ENCODE data around the gene CDH13. TPM values are rescaled to one million over a fixed set of nuclear protein-coding genes. Genes with fewer than 3 reads are reported as not detected.

CDH13 gene
- total and polyA plus RNA-seq, 2 of the 8 experiments (the other 6 are each of a cell fraction or from before 2014, with no cell fraction given), result 2.3 to 2.4 TPM

DNA sequence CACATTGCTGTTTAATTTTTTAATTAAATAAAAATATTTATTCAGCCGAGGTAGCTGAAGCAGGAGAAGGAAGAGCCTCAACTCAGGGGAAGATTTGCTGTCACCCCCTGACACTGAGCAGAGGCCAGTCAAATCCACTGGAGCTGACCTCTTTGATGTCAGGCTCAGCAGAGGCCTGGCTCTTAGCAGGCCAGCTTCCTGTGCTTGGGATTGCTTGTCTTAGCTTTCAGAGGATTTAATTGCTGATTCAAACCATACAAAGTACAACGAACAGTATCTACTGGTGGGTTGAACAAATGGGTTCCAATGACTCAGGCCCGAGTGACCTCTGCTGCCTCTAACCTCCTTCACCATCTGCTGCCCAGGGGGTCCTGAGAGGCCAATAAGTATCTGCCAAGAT lies 764.0 kb downstream of the CDH13 start:
- Histone ChIP-seq H3K4me1 (replicated peaks in 1 of 4; ENCODE audit: control insufficient read depth in 3 of 4, insufficient read depth in 4 of 4, low read length in 3 of 4) (no peaks in the 10 kb centered on the region), H2AK5ac (ENCODE audit: low read depth, low read length) (no peak overlapping the region), H3K4me3 (ENCODE audit: extremely low read depth in 1 of 4, insufficient read depth in 2 of 4, low read depth in 3 of 4, low read length in 4 of 4) (no peak overlapping the region), H3K9ac (replicated peaks in 1 of 4; ENCODE audit: extremely low read depth in 1 of 4, low read depth in 3 of 4, low read length in 3 of 4) (no peak overlapping the region), H3K4me2 (ENCODE audit: insufficient read depth in 1 of 2, low read depth in 2 of 2, low read length in 2 of 2) (no peak overlapping the region), H3K79me2 (ENCODE audit: control insufficient read depth in 1 of 2, insufficient read depth in 2 of 2, low read length in 2 of 2) (no peaks in the 10 kb centered on the region), H2BK5ac (ENCODE audit: low read depth, low read length) (no peak overlapping the region), H2BK20ac (ENCODE audit: low read length) (no peak overlapping the region), H3K18ac (ENCODE audit: extremely low read depth, low read length) (no peak overlapping the region), H2BK15ac (ENCODE audit: low read length) (no peak overlapping the region), H4K8ac (ENCODE audit: extremely low read depth, insufficient read depth, low read length) (no peak overlapping the region), H3K4ac (replicated peaks; ENCODE audit: insufficient read length, low read depth, low read length) (no peak overlapping the region), H4K91ac (replicated peaks; ENCODE audit: insufficient read length, low read length) (no peak overlapping the region), H3K27me3 (replicated peaks in 1 of 4; ENCODE audit: control insufficient read depth in 3 of 4, extremely low read depth in 1 of 4, insufficient read depth in 3 of 4, low read length in 3 of 4) (no peaks in the 10 kb centered on the region), H3K56ac (replicated peaks; ENCODE audit: insufficient read length, low read depth, low read length) (no peak overlapping the region), H3K79me1 (ENCODE audit: low read depth, low read length) (no peaks in the 10 kb centered on the region), H3K27ac (ENCODE audit: low read depth, low read length) (no peak overlapping the region), H3K36me3 (ENCODE audit: control insufficient read depth in 2 of 4, insufficient read depth in 4 of 4, low read length in 3 of 4) (no peaks in the 10 kb centered on the region), H3K14ac (ENCODE audit: insufficient read length) (no peak overlapping the region), H2AFZ (ENCODE audit: low read length) (no peak overlapping the region), H3K23ac (ENCODE audit: insufficient read length) (no peak overlapping the region), H2BK12ac (ENCODE audit: low read depth, low read length) (no peak overlapping the region), H3K23me2 (ENCODE audit: low read depth, low read length) (no peaks in the 10 kb centered on the region), H2BK120ac (replicated peaks; ENCODE audit: low read depth, low read length) (no peak overlapping the region), H4K5ac (ENCODE audit: insufficient read length, low read depth, low read length) (no peak overlapping the region), H4K20me1 (replicated peaks in 1 of 2; ENCODE audit: control insufficient read depth in 1 of 2, insufficient read depth in 2 of 2, low read length in 2 of 2) (no peaks in the 10 kb centered on the region), H3K9me3 (ENCODE audit: insufficient read depth in 2 of 2, low read depth in 1 of 2, low read length in 1 of 2) (0 out of 4 replicates have a peak, but pooled peaks cover 0 to 3% of the 10 kb centered on the region in 2 experiments)
- DNase-seq (ENCODE audit: low read depth in 1 of 2, low spot score in 2 of 2), result no peak
- ChIA-PET CTCF (ENCODE audit: partially characterized antibody) (interaction anchor here (1.3 to 1.5 kb wide), 4 partner anchors 8 to 56 kb away, joined by 4 to 5 read pairs (median 5); no protein-coding TSS in a partner anchor), POLR2A (ENCODE audit: partially characterized antibody) (no interaction called here)
- FAIRE-seq, result no peak
- WGBS, 2 experiments (ENCODE audit: extremely low coverage in 1 of 2, insufficient coverage in 1 of 2, insufficient read length in 1 of 2, insufficient replicate concordance in 2 of 2, low coverage in 1 of 2, low lambda C conversion rate in 2 of 2, missing lambda C conversion rate in 1 of 2), result 83% methylated on average over 3 of the region's 3 CpGs; no CpG with 5 or more reads in 1 of the 2 experiments
- TF ChIP-seq ZNF274 (IDR thresholded peaks at IDR 0.05; ENCODE audit: borderline replicate concordance, extremely low read depth, low read length) (no peak), POU5F1 (IDR thresholded peaks at IDR 0.05; ENCODE audit: low read depth, low read length) (no peak), BRCA1 (IDR thresholded peaks at IDR 0.05; ENCODE audit: low read depth, low read length) (no peak), TEAD4 (IDR thresholded peaks at IDR 0.05; ENCODE audit: low read depth, low read length) (no peak), SAP30 (IDR thresholded peaks at IDR 0.05; ENCODE audit: insufficient read depth, insufficient replicate concordance, low read length) (no peak), NANOG (IDR thresholded peaks at IDR 0.05; ENCODE audit: insufficient read depth, low read depth, low read length, poor library complexity, severe bottlenecking) (no peak), RNF2 (IDR thresholded peaks at IDR 0.05; ENCODE audit: borderline replicate concordance, low read depth, low read length, missing control alignments, poor library complexity, severe bottlenecking) (no peak), RFX5 (IDR thresholded peaks at IDR 0.05; ENCODE audit: borderline replicate concordance, low read depth, low read length) (no peak), ASH2L (IDR thresholded peaks at IDR 0.05; ENCODE audit: low read length) (no peak), KDM4A (IDR thresholded peaks at IDR 0.05; ENCODE audit: low read depth, low read length, severe bottlenecking) (no peak), CBX8 (IDR thresholded peaks at IDR 0.05; ENCODE audit: borderline replicate concordance, low read depth, low read length) (no peak)
- TF ChIP-seq, protein P1, sequence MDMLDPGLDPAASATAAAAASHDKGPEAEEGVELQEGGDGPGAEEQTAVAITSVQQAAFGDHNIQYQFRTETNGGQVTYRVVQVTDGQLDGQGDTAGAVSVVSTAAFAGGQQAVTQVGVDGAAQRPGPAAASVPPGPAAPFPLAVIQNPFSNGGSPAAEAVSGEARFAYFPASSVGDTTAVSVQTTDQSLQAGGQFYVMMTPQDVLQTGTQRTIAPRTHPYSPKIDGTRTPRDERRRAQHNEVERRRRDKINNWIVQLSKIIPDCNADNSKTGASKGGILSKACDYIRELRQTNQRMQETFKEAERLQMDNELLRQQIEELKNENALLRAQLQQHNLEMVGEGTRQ (IDR thresholded peaks at IDR 0.05; ENCODE audit: low read length), result no peak
